GM12874 (cell line): ENCODE measurements around the gene SETD1B.

Source experiments
- TF ChIP-seq, protein P1 (sequence below): IDR thresholded peaks from 2 replicates; pipeline ENCODE4 v1.5.1; 2011; ENCODE audit warnings: low read depth, mild to moderate bottlenecking, control low read depth, low read length, moderate library complexity; ENCODE audit not compliant: insufficient read depth

The SETD1B gene

DNA sequence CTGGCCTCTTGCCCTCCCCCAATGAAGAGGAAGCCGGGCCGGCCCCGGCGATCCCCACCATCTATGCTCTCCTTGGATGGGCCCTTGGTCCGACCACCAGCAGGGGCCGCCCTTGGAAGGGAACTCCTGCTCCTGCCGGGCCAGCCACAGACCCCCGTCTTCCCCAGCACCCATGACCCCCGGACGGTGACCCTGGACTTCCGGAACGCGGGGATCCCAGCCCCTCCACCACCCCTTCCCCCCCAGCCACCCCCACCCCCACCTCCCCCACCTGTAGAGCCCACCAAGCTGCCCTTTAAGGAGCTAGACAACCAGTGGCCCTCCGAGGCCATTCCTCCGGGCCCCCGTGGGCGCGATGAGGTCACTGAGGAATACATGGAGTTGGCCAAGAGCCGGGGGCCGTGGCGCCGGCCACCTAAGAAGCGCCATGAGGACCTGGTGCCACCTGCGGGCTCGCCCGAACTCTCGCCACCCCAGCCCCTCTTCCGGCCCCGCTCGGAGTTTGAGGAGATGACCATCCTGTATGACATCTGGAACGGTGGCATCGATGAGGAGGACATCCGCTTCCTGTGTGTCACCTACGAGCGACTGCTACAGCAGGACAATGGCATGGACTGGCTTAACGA, 19.4 kb downstream of the SETD1B start:
- TF ChIP-seq, protein P1, sequence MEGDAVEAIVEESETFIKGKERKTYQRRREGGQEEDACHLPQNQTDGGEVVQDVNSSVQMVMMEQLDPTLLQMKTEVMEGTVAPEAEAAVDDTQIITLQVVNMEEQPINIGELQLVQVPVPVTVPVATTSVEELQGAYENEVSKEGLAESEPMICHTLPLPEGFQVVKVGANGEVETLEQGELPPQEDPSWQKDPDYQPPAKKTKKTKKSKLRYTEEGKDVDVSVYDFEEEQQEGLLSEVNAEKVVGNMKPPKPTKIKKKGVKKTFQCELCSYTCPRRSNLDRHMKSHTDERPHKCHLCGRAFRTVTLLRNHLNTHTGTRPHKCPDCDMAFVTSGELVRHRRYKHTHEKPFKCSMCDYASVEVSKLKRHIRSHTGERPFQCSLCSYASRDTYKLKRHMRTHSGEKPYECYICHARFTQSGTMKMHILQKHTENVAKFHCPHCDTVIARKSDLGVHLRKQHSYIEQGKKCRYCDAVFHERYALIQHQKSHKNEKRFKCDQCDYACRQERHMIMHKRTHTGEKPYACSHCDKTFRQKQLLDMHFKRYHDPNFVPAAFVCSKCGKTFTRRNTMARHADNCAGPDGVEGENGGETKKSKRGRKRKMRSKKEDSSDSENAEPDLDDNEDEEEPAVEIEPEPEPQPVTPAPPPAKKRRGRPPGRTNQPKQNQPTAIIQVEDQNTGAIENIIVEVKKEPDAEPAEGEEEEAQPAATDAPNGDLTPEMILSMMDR, result no peak

DNA sequence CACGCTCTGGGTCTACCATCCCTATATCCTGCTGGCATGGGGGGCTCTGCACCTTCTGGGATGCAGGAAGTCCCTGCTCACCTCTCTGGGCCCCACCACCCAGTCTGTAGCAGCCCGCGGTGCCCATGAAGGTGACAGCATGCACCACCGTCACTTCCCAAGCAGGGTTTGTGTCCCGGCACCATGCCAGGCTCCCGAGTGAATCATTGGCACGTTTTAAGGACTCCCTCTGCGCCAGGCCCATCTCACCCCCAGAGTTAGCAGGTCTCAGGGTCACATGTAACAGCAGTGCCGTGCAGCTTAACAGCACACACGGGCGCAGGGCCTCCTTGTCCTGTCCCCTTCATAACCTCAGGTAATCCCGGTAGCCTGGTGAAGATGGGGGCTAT, 19.9 kb downstream of the SETD1B start:
- TF ChIP-seq, protein P1, result no peak

DNA sequence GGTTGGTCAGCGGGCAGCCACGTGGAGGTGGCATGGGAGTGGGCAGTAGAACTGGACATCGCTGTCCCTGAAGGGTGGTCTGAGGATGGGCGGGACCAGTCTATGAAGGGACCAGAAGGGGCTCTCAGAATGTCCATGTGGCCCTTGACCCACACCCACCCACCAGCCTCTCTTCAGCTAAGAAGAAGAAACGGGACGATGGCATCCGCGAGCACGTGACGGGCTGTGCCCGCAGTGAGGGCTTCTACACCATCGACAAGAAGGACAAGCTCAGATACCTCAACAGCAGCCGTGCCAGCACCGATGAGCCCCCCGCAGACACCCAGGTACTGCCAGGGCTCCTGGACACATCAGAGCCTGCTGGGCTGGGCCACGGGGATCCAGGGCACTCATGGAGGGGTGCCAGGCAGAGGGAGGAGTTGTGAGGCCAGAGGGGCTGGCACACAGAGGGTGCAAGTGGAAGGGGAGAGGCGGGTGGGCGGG, 21.3 kb downstream of the SETD1B start:
- TF ChIP-seq, protein P1, result no peak

DNA sequence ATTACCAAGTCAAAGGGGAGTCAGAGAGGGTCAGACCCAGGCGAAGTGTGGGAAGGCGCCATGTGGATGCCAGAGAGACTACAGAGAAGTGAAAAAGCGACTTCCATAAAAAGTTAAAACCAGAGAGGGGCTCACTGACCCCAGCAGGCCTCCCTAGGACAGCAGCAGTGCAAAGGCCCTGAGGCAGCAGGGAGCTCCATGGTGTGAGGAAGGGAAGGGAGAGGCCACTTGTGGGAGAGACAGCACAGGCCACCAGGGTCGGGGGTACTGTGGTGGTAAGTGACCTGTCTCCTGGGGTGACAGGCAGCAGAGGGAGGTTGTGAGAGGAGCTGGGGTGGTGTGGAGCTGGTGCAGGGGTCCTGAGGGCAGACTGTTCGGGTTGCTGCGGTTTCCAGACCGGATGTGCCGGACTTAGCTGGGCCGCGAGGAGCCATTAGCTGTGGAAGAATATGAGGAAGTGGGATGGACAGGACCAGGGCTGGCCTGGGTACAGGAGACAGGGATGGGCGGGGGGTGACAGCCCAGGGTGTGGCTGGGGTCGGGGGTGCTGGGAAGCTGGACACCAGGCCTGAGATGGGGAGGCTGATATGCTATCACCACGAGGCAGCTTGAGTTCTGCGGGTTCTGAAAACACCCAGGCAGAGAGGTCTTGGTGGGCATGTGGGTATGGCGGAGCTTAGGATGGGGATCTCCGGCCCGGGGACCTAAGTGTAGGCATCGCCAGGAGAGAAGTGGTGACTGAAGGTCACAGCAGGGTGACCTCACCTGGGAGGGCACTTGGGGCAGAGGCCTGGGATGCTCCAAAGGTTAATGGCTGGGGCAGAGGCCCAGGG, 22.7 kb downstream of the SETD1B start:
- TF ChIP-seq, protein P1, result no peak

DNA sequence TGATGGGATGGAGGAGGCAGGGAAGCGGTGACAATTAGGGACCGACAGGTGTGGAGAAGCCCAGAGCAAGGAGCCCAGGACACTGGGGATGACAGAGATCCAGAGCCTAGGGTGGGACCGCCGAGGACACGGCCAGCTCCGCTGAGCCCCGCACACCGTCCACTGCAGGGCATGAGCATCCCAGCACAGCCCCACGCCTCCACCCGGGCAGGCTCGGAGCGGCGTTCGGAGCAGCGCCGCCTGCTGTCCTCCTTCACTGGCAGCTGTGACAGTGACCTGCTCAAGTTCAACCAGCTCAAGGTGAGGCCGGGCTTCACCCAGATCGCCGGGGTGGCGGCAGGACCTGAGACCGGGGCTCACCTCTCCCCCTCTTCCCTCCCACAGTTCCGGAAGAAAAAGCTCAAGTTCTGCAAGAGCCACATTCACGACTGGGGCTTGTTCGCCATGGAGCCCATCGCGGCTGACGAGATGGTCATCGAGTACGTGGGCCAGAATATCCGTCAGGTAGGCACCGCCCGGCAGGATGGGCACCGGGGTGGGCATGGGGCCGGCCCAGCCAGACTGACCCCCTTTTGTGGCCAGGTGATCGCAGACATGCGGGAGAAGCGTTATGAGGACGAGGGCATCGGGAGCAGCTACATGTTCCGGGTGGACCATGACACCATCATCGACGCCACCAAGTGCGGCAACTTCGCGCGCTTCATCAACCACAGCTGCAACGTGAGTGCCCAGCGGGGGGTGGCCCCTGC, 23.7 kb downstream of the SETD1B start:
- TF ChIP-seq, protein P1, result no peak

DNA sequence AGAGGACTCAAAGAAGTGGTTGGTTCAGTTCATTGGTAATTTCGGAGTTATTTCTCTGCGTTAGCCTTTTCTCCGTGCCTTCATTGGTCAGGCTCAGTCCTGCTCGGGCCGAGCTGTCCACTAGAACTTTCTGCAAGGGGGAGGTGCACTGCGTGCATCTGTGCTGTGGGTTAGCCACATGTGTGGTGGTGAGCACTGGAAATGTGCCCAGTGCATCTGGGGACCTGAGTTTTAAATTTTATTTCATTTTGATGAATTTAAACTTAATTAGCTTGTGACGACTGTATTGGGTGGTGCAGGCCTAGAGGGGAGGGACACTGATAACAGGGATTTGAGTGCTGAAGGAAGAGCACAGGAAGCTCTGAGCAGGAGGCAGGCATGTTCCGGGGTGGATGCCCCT, 24.5 kb downstream of the SETD1B start:
- TF ChIP-seq, protein P1, result no peak

DNA sequence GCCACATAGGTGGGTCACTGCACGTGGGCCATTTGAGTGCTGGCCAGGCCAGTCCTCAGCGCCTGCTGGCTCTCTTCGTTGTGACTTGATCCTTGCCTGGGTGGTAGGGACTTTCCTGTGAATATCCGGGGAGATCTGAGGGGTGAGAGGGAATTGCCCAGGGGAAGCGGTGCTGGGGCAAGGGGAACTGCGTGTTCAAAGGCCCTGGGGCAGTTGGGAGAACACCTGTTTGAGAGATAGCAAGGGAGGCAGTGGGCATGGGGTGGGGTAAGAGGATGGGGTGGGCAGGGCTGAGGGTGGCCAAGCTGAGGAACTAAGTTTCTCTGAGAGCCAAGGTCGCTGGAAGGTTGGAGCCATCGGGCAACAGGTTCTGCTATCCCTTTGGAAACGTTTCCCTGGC, 25.0 kb downstream of the SETD1B start:
- TF ChIP-seq, protein P1, result no peak
